Testis (tissue), 2 donors: Measurements from ENCODE around the gene DMD.

Experiments used
- POLR2A ChIP-seq: fragments of 450-650 bp; IDR thresholded peaks from one replicate; pipeline ENCODE4 v1.6.1; 2017; ENCODE audit warnings: antibody characterized with exemption, mild to moderate bottlenecking, moderate library complexity
- TF ChIP-seq, protein P1 (sequence below), 3 experiments: fragments of 450-650 bp in 2 of 3; fragments of 200-600 bp in 1 of 3; sonication (generic) in 1 of 3; IDR thresholded peaks; one replicate each; pipeline ENCODE4 v1.5.1; 2016 to 2019; ENCODE audit warnings: antibody characterized with exemption in 3 of 3, mild to moderate bottlenecking in 2 of 3, moderate library complexity in 1 of 3

DNA sequence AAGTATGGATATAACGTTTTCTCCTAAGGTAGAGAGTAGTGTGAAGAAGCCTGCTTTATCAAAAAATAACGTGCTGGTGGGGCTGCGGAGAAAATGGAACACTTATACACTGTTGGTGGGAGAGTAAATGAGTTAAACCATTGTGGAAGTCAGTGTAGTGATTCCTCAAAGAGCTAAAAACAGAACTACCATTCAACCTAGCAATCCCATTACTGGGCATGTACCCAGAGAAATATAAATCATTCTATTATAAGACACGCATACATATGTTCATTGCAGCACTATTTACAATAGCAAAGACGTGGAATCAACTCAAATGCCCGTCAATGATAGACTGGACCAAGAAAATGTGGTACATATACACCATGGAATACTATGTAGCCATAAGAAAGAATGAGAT lies 196.4 kb downstream of the DMD start:
- TF ChIP-seq POLR2A = no peak
- TF ChIP-seq, protein P1, sequence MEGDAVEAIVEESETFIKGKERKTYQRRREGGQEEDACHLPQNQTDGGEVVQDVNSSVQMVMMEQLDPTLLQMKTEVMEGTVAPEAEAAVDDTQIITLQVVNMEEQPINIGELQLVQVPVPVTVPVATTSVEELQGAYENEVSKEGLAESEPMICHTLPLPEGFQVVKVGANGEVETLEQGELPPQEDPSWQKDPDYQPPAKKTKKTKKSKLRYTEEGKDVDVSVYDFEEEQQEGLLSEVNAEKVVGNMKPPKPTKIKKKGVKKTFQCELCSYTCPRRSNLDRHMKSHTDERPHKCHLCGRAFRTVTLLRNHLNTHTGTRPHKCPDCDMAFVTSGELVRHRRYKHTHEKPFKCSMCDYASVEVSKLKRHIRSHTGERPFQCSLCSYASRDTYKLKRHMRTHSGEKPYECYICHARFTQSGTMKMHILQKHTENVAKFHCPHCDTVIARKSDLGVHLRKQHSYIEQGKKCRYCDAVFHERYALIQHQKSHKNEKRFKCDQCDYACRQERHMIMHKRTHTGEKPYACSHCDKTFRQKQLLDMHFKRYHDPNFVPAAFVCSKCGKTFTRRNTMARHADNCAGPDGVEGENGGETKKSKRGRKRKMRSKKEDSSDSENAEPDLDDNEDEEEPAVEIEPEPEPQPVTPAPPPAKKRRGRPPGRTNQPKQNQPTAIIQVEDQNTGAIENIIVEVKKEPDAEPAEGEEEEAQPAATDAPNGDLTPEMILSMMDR (IDR thresholded peaks at IDR 0.05) = no peak
